Measurements from ENCODE around the gene SCFD1.
"Not testable (repeated sequence)": the region's sequence is repeated elsewhere in the genome, so short reads cannot be mapped to it uniquely, and the experiment has no call there.

The SCFD1 gene

GRCh38 chr14:30630248-30630647, 8.1 kb downstream of the SCFD1 start:
- no peak for DNase-seq (ENCODE audit: low read depth)
- TF ChIP-seq CTCF (IDR thresholded peaks at IDR 0.05; ENCODE audit: control insufficient read depth, insufficient read depth, low read depth, low read length, missing control alignments): no peak

GRCh38 chr14:30632730-30633129, 10.6 kb downstream of the SCFD1 start:
- TF ChIP-seq CTCF (IDR thresholded peaks at IDR 0.05; ENCODE audit: control insufficient read depth, insufficient read depth, low read depth, low read length, missing control alignments): no peak
- DNase-seq (ENCODE audit: low read depth): no peak
- no peak overlapping the region for H3K4me3 ChIP-seq (ENCODE audit: control insufficient read depth, low read depth, low read length)

More at GRCh38 chr14:30630248-30630647, 8.1 kb downstream of the SCFD1 start:
- no peak overlapping the region for H3K4me3 ChIP-seq (ENCODE audit: control insufficient read depth, low read depth, low read length)

DNA sequence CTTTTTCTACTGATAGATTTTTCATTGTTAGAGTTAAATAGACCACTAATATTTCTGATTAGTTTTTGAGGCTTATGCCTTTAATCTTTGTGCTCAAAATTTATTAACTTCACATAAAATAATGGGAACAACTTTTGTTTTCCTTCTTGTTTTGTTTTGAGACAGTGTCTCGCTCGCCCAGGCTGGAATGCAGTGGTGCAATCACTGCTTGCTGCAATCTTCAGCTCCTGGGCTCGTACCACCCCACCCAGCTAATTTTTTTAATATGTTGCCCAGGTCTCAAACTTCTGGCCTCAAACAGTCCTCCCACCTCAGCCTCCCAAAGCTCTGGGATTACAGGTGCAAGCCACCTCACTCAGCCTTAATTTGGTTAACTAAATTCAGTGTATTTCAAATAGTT, 16.8 kb downstream of the SCFD1 start:
- H3K4me3 ChIP-seq (ENCODE audit: control insufficient read depth, low read depth, low read length): no peak overlapping the region
- no peak for DNase-seq (ENCODE audit: low read depth)
- no peak for TF ChIP-seq CTCF (IDR thresholded peaks at IDR 0.05; ENCODE audit: control insufficient read depth, insufficient read depth, low read depth, low read length, missing control alignments)

GRCh38 chr14:30641207-30641606, 19.1 kb downstream of the SCFD1 start:
- H3K4me3 ChIP-seq (ENCODE audit: control insufficient read depth, low read depth, low read length): no peak overlapping the region
- no peak for DNase-seq (ENCODE audit: low read depth)
- no peak for TF ChIP-seq CTCF (IDR thresholded peaks at IDR 0.05; ENCODE audit: control insufficient read depth, insufficient read depth, low read depth, low read length, missing control alignments)

- H3K4me3 ChIP-seq (ENCODE audit: control insufficient read depth, low read depth, low read length); DNase-seq (ENCODE audit: low read depth): not testable (repeated sequence)
Observed at GRCh38 chr14:30644462-30644861, 22.3 kb downstream of the SCFD1 start.

- TF ChIP-seq CTCF (IDR thresholded peaks at IDR 0.05; ENCODE audit: control insufficient read depth, insufficient read depth, low read depth, low read length, missing control alignments): no peak
- no peak for DNase-seq (ENCODE audit: low read depth)
- no peak overlapping the region for H3K4me3 ChIP-seq (ENCODE audit: control insufficient read depth, low read depth, low read length)
Observed at GRCh38 chr14:30645600-30645999, 23.5 kb downstream of the SCFD1 start.

- no peak for DNase-seq (ENCODE audit: low read depth)
- no peak for TF ChIP-seq CTCF (IDR thresholded peaks at IDR 0.05; ENCODE audit: control insufficient read depth, insufficient read depth, low read depth, low read length, missing control alignments)
- no peak overlapping the region for H3K4me3 ChIP-seq (ENCODE audit: control insufficient read depth, low read depth, low read length)
Observed at GRCh38 chr14:30648471-30648870, 26.4 kb downstream of the SCFD1 start.

All from AG09309 (cell line).